ENCODE measurements around the gene KIAA1549.

Gene KIAA1549

DNA sequence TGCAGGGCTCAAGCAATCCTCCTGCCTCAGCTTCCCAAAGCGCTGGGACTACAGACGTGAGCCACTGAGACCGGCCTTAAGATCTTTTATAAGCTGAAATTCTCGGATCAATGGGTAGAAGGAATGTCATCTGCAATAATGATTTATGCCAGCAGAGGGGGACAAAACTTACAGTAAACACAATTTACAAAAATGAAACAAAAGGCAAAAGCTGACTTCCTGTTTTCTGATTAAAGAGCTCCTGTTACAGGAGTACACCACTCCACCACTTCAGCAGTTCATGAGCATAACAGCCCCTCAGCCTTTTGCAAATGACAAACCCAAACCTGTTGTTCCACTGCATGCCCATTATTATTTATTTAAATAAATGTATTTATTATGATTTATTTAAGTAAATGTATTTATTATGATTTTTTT, 94.7 kb downstream of the KIAA1549 start:
- peak in 1 of 2 donors; percentile 59 for DNase-seq (ENCODE audit: low read depth in 1 of 2, low spot score in 1 of 2)

DNA sequence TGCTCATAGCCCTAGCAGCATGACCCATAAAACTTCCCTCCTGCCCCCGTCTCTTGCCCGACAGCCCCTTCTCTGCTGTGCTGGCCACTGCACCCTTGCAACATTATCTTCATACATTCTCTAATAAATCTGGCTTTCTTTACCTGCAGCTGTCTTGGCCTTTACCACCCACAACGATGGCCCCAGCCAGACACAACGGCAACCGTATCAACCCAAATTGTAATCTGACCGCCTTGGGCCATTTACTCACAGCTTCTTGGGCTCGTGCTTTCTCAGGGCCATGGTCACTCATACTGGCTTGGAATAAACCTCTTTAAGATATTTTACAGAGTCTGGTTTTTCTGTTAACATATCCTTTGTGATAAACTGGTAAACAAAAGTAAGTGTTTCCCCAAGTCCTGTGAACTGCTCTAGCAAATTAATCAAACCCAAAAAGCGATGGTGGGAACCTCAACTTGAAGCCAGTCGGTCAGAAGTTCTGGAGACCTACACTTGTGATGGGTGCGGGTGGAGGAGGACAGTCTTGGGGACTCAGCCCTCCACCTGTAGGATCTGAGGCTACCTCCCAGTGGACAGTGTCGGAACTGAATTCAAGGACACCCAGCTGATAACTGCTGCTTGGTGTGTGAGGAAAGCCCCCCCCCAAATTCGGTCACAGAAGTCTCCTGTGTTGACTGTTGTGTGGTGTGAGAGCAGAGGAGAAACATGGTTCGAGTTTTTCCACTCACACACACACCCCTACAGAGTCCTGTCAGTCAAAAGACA, 95.6 kb downstream of the KIAA1549 start:
- no peak for DNase-seq (ENCODE audit: low read depth in 1 of 2, low spot score in 1 of 2)

DNA sequence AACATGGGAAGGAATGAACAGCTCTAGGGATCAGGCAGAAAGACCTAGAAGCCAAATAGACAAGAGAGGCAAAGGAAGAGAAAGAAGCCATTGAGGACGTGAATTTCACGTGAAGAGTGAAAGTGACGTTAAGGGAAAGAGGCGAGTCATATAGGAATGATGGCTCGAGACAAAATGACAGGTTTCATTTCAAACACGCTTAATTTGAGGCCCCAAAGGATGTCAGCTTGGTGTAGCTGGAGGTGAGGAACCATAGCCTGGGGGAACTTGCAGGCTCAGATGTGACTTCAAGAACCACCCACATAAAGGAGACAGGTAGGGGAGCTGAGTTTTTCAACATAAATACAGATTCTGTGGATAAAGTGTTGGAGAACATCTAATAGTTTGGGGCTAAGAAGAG, 98.9 kb downstream of the KIAA1549 start:
- DNase-seq (ENCODE audit: low read depth in 1 of 2, low spot score in 1 of 2), result no peak

DNA sequence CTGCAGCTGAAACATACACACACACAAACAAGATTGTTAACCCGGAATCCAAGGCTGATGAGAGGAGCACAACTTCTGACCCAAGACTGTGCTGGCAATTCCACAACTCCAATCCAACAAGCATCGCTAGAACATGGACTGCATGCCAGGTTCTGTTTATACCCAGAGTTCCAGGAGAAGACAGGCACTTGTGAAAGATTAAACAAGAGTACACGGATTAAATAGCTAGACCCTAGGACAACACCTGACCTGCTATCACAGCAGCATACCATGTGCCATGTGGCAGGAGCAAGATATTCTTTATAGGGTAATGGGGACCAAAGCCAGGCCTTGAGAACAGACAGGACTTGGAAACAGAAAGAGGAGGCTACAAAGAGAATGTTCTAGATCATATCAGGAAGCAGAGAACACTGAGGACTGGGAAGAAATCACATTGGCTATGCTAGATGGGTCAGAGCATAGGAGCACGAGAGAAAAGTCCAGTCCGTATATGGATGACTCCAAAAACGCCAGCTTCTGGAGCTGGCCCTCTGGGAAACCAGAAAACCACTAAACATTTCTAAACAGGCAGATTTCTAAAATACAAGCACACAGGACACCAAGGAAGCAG, 99.5 kb downstream of the KIAA1549 start:
- DNase-seq (ENCODE audit: low read depth in 1 of 2, low spot score in 1 of 2), result no peak

DNA sequence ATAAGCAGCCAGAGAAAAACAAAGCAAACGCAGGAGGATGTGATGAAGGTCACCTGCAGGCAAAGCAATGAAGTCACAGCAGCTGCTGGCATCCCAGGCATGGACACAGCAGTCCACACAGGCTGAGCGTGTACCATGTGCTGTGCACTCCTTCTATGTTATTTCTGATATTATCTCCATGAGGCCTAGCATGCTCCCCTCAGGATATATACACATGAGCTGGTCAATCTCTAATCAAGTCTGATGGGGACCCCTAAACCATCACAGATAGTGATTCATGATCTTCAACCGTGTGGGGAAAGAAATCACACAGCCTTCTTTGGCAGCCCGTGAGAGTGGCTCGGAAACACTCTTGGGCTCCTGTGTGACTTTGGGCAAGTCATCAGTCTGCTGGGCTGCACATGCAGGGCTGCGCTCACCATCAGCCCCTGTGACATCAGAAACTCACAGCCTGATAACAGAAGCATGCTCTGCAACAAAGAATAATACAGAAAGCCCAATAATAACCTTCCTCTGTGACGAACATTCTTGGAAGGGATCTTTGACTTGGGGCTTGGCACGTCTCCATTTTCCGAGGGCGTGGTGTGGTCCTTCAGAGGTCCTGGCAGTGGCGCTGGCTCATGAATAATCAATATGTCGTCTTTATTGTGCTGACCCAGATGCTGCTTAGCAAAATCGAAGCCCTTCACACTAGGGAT, 100.2 kb downstream of the KIAA1549 start:
- no peak for DNase-seq (ENCODE audit: low read depth in 1 of 2, low spot score in 1 of 2)

DNA sequence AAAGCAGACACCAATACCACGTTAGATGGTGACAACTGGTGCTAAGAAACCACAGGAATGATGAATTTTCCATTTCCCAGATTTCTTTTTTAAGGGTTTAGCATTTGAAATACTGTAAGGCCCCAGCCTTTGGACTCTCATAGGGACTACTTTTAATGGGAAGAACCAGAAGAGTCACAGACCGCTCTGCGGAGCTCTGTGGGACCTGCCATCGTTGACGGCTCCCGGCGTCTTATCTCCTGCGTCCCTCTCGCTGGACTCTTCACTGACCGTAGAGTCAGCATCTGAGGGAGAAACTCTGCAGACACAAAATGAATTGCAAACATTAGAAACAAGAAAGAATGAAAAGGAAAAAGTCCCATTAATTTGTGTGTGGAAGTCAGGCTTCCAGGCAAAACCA, 101.8 kb downstream of the KIAA1549 start:
- DNase-seq (ENCODE audit: low read depth in 1 of 2, low spot score in 1 of 2), result no peak

DNA sequence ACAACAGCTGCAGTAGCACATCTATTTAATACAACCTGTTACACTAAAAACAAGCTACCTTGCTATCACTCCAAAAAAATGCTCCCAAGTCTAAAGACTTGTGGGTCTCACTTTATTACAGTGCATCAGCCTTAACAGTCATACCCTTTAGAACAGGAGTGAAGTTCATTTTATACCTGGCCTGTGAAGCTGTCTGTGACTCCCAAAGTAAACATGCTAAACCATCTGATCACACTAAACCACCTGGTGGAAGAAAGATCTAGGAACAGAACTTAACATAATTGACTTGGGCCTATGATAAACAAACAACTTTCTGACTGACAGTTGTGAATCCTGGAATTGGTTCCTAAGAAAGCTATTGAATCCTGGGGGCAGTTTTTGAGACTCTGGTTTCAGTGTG, 102.3 kb downstream of the KIAA1549 start:
- no peak for DNase-seq (ENCODE audit: low read depth in 1 of 2, low spot score in 1 of 2)

DNA sequence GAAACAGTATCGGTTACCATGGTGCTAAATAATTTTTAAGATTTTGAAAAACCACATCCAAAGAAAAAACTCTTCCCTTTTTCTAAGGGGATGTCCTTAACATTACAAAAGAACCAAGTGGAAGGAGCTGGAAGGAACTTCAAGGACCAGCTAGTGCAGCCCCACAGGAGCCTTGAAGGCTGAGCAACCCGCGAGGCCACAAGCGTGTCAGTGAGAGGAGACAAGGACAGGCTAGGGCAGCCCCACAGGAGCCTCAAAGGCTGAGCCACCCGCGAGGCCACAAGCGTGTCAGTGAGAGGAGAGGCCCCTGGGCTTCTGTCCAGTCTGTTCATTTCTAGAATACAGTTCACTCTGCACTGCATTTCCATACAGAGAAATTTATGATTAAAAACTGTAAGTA, 103.1 kb downstream of the KIAA1549 start:
- no peak for DNase-seq (ENCODE audit: low read depth in 1 of 2, low spot score in 1 of 2)

DNA sequence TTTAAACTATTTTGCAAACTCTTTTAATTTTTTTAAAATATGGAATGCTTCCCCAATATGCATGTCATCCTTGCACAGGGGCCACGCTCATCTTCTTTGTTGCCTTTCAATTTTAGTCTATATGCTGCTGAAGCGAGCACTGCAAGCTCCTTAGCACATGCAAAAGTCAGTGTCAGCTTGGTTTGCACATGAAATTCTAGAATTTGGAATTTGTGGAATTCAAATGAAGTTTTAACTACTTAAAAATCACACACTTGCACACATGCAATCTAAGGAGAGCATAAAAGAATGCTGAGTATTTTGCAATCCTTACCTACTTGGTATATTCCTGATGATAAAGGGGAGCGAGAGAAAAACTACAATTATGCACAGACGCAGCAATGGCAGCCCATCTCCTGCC, 104.9 kb downstream of the KIAA1549 start:
- DNase-seq (ENCODE audit: low read depth in 1 of 2, low spot score in 1 of 2), result no peak

DNA sequence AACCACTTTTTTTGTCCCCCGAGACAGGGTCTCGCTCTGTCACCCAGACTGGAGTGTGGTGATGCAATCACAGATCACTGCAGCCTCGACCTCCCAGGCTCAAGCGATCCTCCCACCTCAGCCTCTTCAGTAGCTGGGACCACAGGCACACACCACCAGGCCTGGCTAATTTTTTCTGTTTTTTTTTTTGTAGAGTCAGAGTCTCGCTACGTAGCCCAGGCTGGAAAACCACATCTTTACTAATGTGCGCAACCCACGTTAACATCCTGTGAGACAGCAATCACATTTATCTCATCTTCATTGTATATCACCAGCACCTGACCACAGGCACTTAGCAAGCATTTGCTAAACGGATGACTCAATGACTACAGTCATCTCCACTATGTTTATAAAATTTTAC, 105.4 kb downstream of the KIAA1549 start:
- DNase-seq (ENCODE audit: low read depth in 1 of 2, low spot score in 1 of 2), result peak; percentile 9 to 63

DNA sequence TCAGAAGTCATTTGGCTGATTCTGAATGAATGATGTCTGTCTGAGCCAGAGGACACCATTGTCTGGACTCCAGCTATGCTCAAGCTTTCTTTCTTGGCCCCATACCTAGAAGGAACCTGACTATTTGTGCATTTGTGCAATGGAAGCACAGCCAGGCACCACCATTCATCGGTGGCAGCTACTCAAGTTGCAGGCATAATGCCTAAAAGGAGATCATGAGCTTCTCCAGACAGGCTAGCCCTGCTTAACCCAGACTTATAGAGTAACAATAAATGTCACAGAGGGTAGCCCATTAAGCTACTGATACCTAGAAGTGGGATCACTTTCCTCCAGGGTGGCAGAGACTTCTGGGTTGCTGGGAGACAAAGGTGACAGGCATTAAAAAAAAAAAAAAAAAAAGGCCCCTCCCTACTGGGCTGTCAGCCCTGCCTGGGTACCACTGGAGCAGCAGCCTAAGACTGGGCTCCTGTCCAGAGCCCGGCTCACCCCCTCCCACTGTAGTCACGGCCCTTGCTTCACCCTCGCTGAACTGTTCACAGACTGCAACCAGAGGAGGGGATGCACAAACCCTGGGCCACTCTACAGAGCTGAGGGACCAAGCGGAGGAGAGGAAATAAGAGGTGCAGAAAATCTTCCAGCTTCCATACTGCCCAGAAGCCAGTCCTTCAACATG, 107.8 kb downstream of the KIAA1549 start:
- no peak for DNase-seq (ENCODE audit: low read depth in 1 of 2, low spot score in 1 of 2)

DNA sequence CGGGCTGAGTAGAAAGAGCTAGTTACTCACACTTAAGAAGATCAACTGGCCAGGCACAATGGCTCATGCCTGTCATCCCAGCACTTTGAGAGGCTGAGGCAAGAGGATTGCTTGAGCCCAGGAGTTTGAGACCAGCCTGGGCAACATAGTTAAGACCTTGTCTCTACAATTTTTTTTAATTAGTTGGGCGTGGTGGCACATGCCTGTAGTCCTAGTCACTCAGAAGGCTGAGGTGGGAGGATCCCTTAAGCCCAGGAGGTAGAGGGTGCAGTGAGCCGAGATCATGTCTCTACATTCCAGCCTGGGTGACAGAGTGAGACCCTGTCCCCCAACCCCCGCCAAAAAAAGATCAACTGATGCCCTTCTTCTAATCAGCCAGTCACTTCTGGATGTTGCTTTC, 108.6 kb downstream of the KIAA1549 start:
- DNase-seq (ENCODE audit: low read depth in 1 of 2, low spot score in 1 of 2), result no peak

DNA sequence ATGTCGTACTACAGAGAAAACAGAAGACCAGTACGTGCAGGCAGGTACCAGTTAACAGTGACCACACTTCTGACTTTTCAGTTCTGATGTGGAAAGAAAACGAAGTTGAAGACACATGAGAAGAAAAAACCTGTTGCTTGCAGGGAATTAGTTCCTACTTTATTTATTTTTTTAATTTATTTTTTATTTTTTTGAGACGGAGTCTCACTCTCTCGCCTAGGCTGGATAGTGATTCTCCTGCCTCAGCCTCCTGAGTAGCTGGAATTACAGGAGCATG, 109.4 kb downstream of the KIAA1549 start:
- no peak for DNase-seq (ENCODE audit: low read depth in 1 of 2, low spot score in 1 of 2)

DNA sequence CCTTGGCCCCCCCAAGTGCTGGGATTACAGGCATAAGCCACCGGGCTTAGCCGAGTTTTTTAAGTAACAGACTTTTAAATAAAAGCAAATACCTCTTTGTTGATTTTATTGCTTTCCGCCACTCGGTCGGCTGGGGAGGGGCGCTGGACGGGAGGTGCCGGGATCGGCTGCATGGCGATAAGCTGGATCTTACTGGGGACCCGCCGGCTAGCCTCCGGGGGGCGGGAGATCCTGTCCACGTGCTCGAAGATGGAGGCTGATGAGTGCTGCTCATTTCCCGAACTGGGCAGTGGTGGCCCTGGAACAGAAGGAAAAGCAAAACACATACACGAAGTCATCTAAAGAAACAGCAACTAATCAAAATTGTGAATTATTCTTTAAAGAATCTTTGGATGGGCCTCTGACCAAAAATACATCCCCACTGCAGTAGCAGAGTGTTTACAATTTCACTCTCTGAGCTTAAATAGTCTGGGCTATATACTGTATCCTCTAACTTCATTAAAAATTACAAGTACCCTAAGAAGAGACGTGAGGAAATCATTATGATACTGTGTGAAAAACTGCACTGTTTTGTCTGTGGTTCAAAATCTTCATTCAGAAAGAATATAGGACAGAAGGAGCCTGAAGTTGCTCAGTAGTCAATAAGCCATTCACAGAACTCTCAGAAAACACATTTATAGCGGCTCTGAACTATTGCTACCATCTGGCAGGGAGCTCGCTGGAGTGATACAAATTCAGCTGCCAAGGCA, 110.0 kb downstream of the KIAA1549 start:
- DNase-seq (ENCODE audit: low read depth in 1 of 2, low spot score in 1 of 2), result no peak

DNA sequence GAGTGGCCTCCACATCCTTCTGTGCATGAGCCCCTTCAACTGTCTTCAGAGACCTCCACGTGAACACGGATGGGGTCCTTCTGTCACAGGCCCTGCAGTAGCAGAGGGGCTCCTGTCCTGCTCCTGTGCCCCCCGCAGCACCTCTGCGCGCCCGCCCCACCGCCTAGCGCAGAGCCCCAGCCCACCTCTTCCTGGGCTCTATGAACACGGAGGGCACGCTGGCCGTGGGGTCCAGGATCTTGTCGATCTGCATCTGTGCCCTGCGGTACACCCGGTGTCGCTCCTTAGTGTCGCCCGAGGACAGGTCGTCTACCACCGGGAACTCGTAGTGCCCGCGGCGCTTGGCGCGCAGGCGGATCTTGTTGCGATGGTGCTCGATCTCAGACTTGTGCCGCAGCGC, 111.8 kb downstream of the KIAA1549 start:
- no peak for DNase-seq (ENCODE audit: low read depth in 1 of 2, low spot score in 1 of 2)

DNA sequence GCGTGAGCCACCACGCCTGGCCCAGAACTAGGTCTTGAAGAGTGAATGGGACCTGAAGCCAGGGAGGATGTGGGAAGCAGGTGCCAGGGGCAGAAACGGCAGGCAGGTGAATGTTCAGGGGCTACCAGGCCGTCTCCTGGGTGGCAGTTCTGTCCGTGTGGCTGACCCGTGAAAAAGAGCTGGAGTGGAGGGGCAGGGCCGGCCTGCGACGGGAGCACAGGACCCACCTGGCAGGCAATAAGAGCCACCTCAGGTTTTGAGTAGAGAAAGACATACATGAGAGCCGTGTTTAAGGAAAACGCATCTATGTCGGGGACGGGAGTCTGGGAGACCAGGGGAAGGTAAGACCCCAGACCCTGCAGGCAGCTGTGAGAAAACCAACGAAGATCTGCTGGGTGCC, 112.5 kb downstream of the KIAA1549 start:
- DNase-seq (ENCODE audit: low read depth in 1 of 2, low spot score in 1 of 2), result no peak

DNA sequence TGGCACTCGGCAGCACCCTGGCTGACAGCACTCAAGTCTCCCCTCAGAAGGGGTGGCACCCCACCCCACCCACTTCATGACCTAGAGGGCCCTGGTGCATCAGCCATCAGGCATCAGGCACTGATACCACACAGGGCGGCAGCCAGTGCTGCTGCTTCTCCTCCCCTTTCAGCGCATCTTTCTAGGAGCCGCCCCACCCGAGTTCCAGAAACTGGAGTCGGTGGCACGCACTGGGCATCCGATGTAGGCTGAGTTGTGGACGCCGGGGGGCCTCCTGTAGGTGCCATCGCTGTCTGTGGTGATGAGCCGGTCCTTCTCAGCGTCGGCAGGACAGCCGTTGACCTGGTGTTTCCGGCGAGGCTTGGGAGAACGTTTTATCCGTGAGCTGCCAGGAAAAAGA, 113.4 kb downstream of the KIAA1549 start:
- DNase-seq (ENCODE audit: low read depth in 1 of 2, low spot score in 1 of 2), result no peak

DNA sequence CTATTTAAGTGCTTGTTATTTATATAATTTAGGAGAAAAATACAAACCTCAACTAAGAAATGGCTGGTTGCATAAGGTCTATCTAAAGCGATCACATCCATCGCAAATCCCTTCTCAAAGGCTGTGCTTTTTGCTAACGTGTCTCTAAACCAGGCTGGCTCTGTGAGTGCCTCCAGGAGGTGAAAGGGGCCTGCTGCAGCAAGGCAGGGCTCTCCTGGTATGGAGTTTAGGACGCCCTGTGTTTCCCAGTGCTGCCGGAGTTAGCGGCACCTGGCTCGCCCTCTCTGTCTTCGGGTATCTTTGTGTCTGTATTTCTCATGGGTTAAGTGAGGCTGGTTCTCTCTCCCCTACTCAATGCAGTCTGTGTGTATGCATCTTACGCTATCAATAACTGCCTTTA, 114.8 kb downstream of the KIAA1549 start:
- DNase-seq (ENCODE audit: low read depth in 1 of 2, low spot score in 1 of 2), result no peak

DNA sequence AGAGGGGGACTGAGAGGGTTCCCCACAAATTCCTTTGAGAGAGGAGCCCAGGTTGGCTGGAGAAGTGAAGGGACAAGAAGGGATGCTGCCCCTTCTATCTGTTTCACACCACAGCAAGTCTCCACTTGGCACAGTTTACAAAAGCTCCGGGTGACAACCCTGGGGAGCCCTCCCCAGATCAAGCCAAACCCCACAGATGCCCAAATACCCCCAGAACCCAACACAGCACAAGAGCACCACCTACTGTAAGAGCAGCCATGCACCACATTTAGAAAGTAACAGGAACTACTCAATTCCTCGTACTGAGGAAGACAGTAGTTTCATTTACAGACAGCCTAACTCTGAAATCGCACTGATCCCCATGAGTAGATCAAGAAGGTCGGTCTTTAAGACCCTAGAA, 115.3 kb downstream of the KIAA1549 start:
- DNase-seq (ENCODE audit: low read depth in 1 of 2, low spot score in 1 of 2), result no peak

DNA sequence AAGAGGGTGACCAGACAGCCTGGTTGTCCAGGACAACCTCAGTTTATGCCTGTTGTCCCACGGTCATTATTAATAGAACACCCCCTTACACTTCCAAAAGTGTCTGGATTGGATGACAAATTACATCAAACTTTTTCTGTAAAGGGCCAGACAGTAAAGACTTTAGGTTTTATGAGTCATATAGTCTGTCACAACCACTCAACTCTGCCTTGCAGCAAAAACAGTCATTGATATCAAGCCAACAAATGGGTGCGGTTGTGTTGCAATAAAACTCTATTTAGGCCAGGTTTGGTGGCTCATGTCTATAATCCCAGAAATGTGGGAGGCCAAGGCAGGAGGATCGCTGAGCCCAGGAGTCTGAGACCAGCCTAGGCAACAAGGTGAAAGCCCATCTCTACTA, 116.5 kb downstream of the KIAA1549 start:
- no peak for DNase-seq (ENCODE audit: low read depth in 1 of 2, low spot score in 1 of 2)

DNA sequence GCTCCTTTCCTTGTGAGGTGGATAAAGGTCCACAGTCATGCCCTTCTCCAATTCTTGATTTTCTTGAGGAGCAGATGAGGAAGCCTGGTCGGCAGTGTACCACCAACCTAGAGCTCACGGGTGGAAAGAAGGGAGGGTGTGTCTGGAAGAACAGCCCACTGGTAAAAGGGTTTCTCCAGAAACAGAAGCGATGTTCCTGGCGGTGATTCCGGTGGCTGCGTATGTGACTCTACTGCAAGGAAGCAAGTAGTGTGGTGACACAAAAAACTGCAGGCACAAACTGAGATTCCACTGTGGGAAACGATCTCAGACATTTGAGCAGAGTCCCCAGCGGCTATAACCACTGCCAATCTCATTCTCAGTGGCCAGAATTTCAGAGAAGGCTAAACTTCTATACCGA, 117.3 kb downstream of the KIAA1549 start:
- DNase-seq (ENCODE audit: low read depth in 1 of 2, low spot score in 1 of 2), result no peak

All from activated CD4-positive, alpha-beta T cell treated with anti-CD3 and anti-CD28 coated beads, Interleukin-2, amount 50 U/mL, for 24 hours (primary cell).